H9 (cell line): ENCODE data around the gene OR2B2. TPM values are rescaled to one million over a fixed set of nuclear protein-coding genes. Genes with fewer than 3 reads are reported as not detected.

ENCODE experiments used
- DNase-seq: peaks from one replicate; pipeline ENCODE4 v3.0.0-alpha.2; 2017
- H2AFZ ChIP-seq: one replicate; pipeline ENCODE4 v1.6.1; 2013; ENCODE audit warnings: mild to moderate bottlenecking, low read length, control low read depth, moderate library complexity
- H2AK5ac ChIP-seq: 2 replicates; pipeline ENCODE4 v1.6.1; 2013; ENCODE audit warnings: low read length, control low read depth, mixed read lengths; ENCODE audit not compliant: insufficient read length
- H2BK120ac ChIP-seq: one replicate; pipeline ENCODE4 v1.6.1; 2013; ENCODE audit warnings: low read depth, mild to moderate bottlenecking, low read length, control low read depth, inconsistent platforms; ENCODE audit not compliant: poor library complexity, severe bottlenecking
- H2BK12ac ChIP-seq: 2 replicates; pipeline ENCODE4 v1.6.1; 2013; ENCODE audit warnings: low read length, control low read depth, mixed read lengths, low read depth; ENCODE audit not compliant: insufficient read length
- H2BK15ac ChIP-seq: 2 replicates; pipeline ENCODE4 v1.6.1; 2013; ENCODE audit warnings: low read depth, low read length, control low read depth
- H2BK20ac ChIP-seq: one replicate; pipeline ENCODE4 v1.6.1; 2013; ENCODE audit warnings: low read depth, mild to moderate bottlenecking, low read length, control low read depth, inconsistent platforms; ENCODE audit not compliant: poor library complexity, severe bottlenecking
- H2BK5ac ChIP-seq: 2 replicates; pipeline ENCODE4 v1.6.1; 2013; ENCODE audit warnings: low read length, control low read depth, mixed read lengths; ENCODE audit not compliant: insufficient read length
- H3K14ac ChIP-seq: 2 replicates; pipeline ENCODE4 v1.6.1; 2013; ENCODE audit warnings: low read length, control low read depth; ENCODE audit not compliant: insufficient read depth
- H3K18ac ChIP-seq: 2 replicates; pipeline ENCODE4 v1.6.1; 2013; ENCODE audit warnings: low read depth, mild to moderate bottlenecking, mixed read lengths, low read length, control low read depth; ENCODE audit not compliant: insufficient read length
- H3K23ac ChIP-seq: 2 replicates; pipeline ENCODE4 v1.6.1; 2013; ENCODE audit warnings: low read length, control low read depth, mixed read lengths, low read depth; ENCODE audit not compliant: insufficient read length
- H3K23me2 ChIP-seq: 2 replicates; pipeline ENCODE4 v1.6.1; 2013; ENCODE audit warnings: low read depth, mild to moderate bottlenecking, mixed read lengths, low read length, control low read depth; ENCODE audit not compliant: insufficient read length, poor library complexity, severe bottlenecking
- H3K27ac ChIP-seq: 2 replicates; pipeline ENCODE4 v1.5.1; 2013; ENCODE audit warnings: low read length, control low read depth, mixed read lengths, low read depth; ENCODE audit not compliant: insufficient read length
- H3K27me3 ChIP-seq: 2 replicates; pipeline ENCODE4 v1.6.1; 2013; ENCODE audit warnings: low read length, control low read depth, inconsistent platforms; ENCODE audit not compliant: insufficient read depth
- H3K4ac ChIP-seq: 2 replicates; pipeline ENCODE4 v1.6.1; 2013; ENCODE audit warnings: low read depth, mild to moderate bottlenecking, control low read depth, inconsistent platforms, low read length, moderate library complexity
- H3K4me1 ChIP-seq: 2 replicates; pipeline ENCODE4 v1.6.1; 2013; ENCODE audit warnings: low read length, control low read depth, inconsistent platforms; ENCODE audit not compliant: insufficient read depth
- H3K4me2 ChIP-seq: 2 replicates; pipeline ENCODE4 v1.6.1; 2013; ENCODE audit warnings: low read length, control low read depth, mixed read lengths; ENCODE audit not compliant: insufficient read length, insufficient read depth
- H3K56ac ChIP-seq: 2 replicates; pipeline ENCODE4 v1.6.1; 2013; ENCODE audit warnings: low read depth, mild to moderate bottlenecking, mixed read lengths, low read length, control low read depth; ENCODE audit not compliant: insufficient read length
- H3K79me1 ChIP-seq: 2 replicates; pipeline ENCODE4 v1.6.1; 2013; ENCODE audit warnings: low read depth, mild to moderate bottlenecking, moderate library complexity, low read length, control low read depth, inconsistent platforms; ENCODE audit not compliant: insufficient read depth, poor library complexity, severe bottlenecking
- H3K79me2 ChIP-seq: 2 replicates; pipeline ENCODE4 v1.6.1; 2013; ENCODE audit warnings: low read length, control low read depth, inconsistent platforms; ENCODE audit not compliant: insufficient read depth
- H3K9ac ChIP-seq: 2 replicates; pipeline ENCODE4 v1.6.1; 2013; ENCODE audit warnings: low read length, control low read depth, mixed read lengths; ENCODE audit not compliant: insufficient read length; ENCODE audit errors: extremely low read depth
- H3K9me3 ChIP-seq: one replicate; pipeline ENCODE4 v1.6.1; 2013; ENCODE audit warnings: low read depth, low read length, inconsistent platforms; ENCODE audit not compliant: control insufficient read depth
- H3T11ph ChIP-seq: one replicate; pipeline ENCODE4 v1.6.1; 2013; ENCODE audit warnings: mild to moderate bottlenecking, low read length, control low read depth, inconsistent platforms
- H4K20me1 ChIP-seq: one replicate; pipeline ENCODE4 v1.6.1; 2013; ENCODE audit not compliant: control insufficient read depth, insufficient read length, insufficient read depth
- H4K5ac ChIP-seq: 2 replicates; pipeline ENCODE4 v1.6.1; 2013; ENCODE audit warnings: low read depth, mild to moderate bottlenecking, mixed read lengths, low read length, control low read depth; ENCODE audit not compliant: insufficient read length
- H4K8ac ChIP-seq: replicated peaks from 2 replicates; pipeline ENCODE4 v1.6.1; 2013; ENCODE audit warnings: low read length, control low read depth, mixed read lengths, low read depth; ENCODE audit not compliant: insufficient read length
- H4K91ac ChIP-seq: 2 replicates; pipeline ENCODE4 v1.6.1; 2013; ENCODE audit warnings: low read depth, mild to moderate bottlenecking, moderate library complexity, mixed read lengths, low read length, control low read depth; ENCODE audit not compliant: insufficient read length
- H3K27ac Mint-ChIP-seq, 3 experiments: 2 replicates in 2 of 3; 3 replicates in 1 of 3; pipeline ENCODE4 v1.8.0; 2020 to 2021; ENCODE audit warnings: mixed read lengths in 3 of 3, mild to moderate bottlenecking in 1 of 3, moderate library complexity in 1 of 3
- H3K27me3 Mint-ChIP-seq: 2 replicates; pipeline ENCODE4 v1.8.0; 2021; ENCODE audit warnings: low read depth, mild to moderate bottlenecking, moderate library complexity, mixed read lengths
- H3K36me3 Mint-ChIP-seq, 3 experiments: 2 replicates in 2 of 3; 3 replicates in 1 of 3; pipeline ENCODE4 v1.8.0; 2020 to 2021; ENCODE audit warnings: low read depth in 3 of 3, mixed read lengths in 3 of 3; ENCODE audit not compliant: insufficient read depth in 1 of 3
- H3K4me1 Mint-ChIP-seq, 2 experiments: 2 replicates each; pipeline ENCODE4 v1.8.0; 2020; ENCODE audit warnings: mixed read lengths in 2 of 2
- H3K4me3 Mint-ChIP-seq, 2 experiments: 2 replicates in 1 of 2; 3 replicates in 1 of 2; pipeline ENCODE4 v1.8.0; 2020 to 2021; ENCODE audit warnings: mild to moderate bottlenecking in 2 of 2, mixed read lengths in 2 of 2, moderate library complexity in 1 of 2
- H3K9me3 Mint-ChIP-seq, 2 experiments: 2 replicates in 1 of 2; 3 replicates in 1 of 2; pipeline ENCODE4 v1.8.0; 2020; ENCODE audit warnings: mild to moderate bottlenecking in 2 of 2, mixed read lengths in 2 of 2, moderate library complexity in 1 of 2
- CTCF ChIP-seq: fragments of 200-600 bp; sonication (generic); conservative IDR thresholded peaks from 3 replicates; pipeline ENCODE4 v1.8.0; 2021; ENCODE audit warnings: antibody characterized with exemption, mild to moderate bottlenecking
- WGBS: extraction: QIAGEN DNeasy Blood & Tissue Kit; methylation state at CpG from one replicate; pipeline ENCODE4 v1.1.7; 2013; ENCODE audit warnings: missing lambda C conversion rate, low lambda C conversion rate, mixed read lengths; ENCODE audit not compliant: insufficient read length; ENCODE audit errors: extremely low coverage; 5-methylcytosine and 5-hydroxymethylcytosine counted together
- total RNA-seq: library from RNA; stranded (reverse); gene quantifications from 2 replicates; pipeline ENCODE4 v1.2.1, GENCODE V29; 2021

Gene OR2B2
- total RNA-seq, 1 experiment from 2014 or later = not detected

GRCh38 chr6:27879837-27880236, 32.4 kb downstream of the OR2B2 start:
- Histone ChIP-seq H3T11ph (no peak overlapping the region), H3K9me3 (no peaks in the 10 kb centered on the region), H2BK5ac (no peak overlapping the region), H4K8ac (no peak overlapping the region), H4K5ac (no peak overlapping the region), H3K9ac (no peak overlapping the region), H3K14ac (0 out of 2 replicates have a peak overlapping the region, but pooled peaks have one; percentile 20), H3K18ac (no peak overlapping the region), H3K23ac (no peak overlapping the region), H2AK5ac (no peak overlapping the region), H2BK120ac (no peak overlapping the region), H2BK15ac (no peak overlapping the region), H2BK12ac (no peak overlapping the region), H3K23me2 (no peaks in the 10 kb centered on the region), H3K27me3 (no peaks in the 10 kb centered on the region), H3K79me2 (no peaks in the 10 kb centered on the region), H2BK20ac (no peak overlapping the region), H3K4me1 (0 out of 2 replicates have a peak, but pooled peaks cover 2% of the 10 kb centered on the region), H2AFZ (no peak overlapping the region), H3K4ac (no peak overlapping the region), H3K27ac (no peak overlapping the region), H3K79me1 (no peaks in the 10 kb centered on the region), H4K91ac (no peak overlapping the region), H3K4me2 (no peak overlapping the region), H3K56ac (no peak overlapping the region), H4K20me1 (no peaks in the 10 kb centered on the region)
- Mint-ChIP-seq H3K36me3 (peaks cover 0 to 2% (median 0%) of the 10 kb centered on the region in 3 experiments; a peak in 2 of 7 replicates), H3K4me1 (peaks cover 4 to 14% of the 10 kb centered on the region in 2 experiments; a peak in 3 of 4 replicates), H3K27ac (peak overlapping the region; percentile 32 to 82 (median 55); a peak in 3 of 7 replicates), H3K9me3 (no peaks in the 10 kb centered on the region), H3K27me3 (no peaks in the 10 kb centered on the region), H3K4me3 (no peak overlapping the region)
- WGBS = no CpG with 5 or more reads among the region's 5 CpGs
- no peak for TF ChIP-seq CTCF
- no peak for DNase-seq
